Duodenal mucosa (tissue), 2 donors: ENCODE results near the gene ZNF296.

Source experiments
- H3K27ac ChIP-seq: one replicate; pipeline ENCODE4 v1.7.0; 2013; ENCODE audit warnings: low read depth, low read length
- H3K27me3 ChIP-seq, 2 donors: one replicate each; pipeline ENCODE4 v1.7.0; 2013; ENCODE audit warnings: low read length in 2 of 2, control low read depth in 1 of 2; ENCODE audit not compliant: insufficient read depth in 2 of 2, control insufficient read depth in 1 of 2
- H3K36me3 ChIP-seq, 2 donors: one replicate each; pipeline ENCODE4 v1.7.0; 2013; ENCODE audit warnings: low read length in 2 of 2, control low read depth in 1 of 2; ENCODE audit not compliant: insufficient read depth in 2 of 2, control insufficient read depth in 1 of 2
- H3K4me1 ChIP-seq, 2 donors: one replicate each; pipeline ENCODE4 v1.7.0; 2013; ENCODE audit warnings: low read length in 2 of 2, control low read depth in 1 of 2; ENCODE audit not compliant: insufficient read depth in 2 of 2, control insufficient read depth in 1 of 2
- H3K4me3 ChIP-seq, 2 donors: one replicate each; pipeline ENCODE4 v1.7.0; 2013; ENCODE audit warnings: low read length in 2 of 2, low read depth in 1 of 2
- H3K9ac ChIP-seq, 2 donors: one replicate each; pipeline ENCODE4 v1.7.0; 2013; ENCODE audit warnings: low read length in 2 of 2, low read depth in 1 of 2
- H3K9me3 ChIP-seq, 2 donors: one replicate each; pipeline ENCODE4 v1.7.0; 2013; ENCODE audit warnings: low read length in 2 of 2, control low read depth in 1 of 2; ENCODE audit not compliant: control insufficient read depth in 1 of 2

The ZNF296 gene

GRCh38 chr19:45103508-45104319 is 27.4 kb upstream of the ZNF296 start:
- Histone ChIP-seq H3K36me3 (no peaks in the 10 kb centered on the region), H3K9me3 (no peaks in the 10 kb centered on the region), H3K27ac (no peak overlapping the region), H3K4me3 (peak overlapping the region in 1 of 2 donors; percentile 39), H3K4me1 (peaks cover 68 to 69% of the 10 kb centered on the region in 2 donors), H3K27me3 (no peaks in the 10 kb centered on the region), H3K9ac (peak overlapping the region; percentile 7 to 29)

DNA sequence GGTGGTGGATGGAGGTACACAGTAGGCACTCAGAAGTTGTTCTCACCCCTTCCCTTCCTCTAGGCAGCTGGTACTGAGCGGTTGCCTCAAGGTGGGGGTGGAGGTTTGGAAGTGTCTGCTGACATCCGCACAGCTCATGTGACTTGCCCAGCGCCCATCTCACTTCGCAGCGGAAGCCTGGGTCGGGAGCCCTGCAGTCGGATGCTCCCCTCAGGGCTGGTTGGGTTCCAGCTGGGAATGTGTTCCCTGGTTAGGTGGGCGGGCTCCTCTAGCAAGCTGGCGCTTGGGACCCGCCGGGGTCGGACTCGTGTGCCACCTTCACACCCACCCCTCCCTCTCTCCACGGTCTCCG is 26.9 kb upstream of the ZNF296 start:
- H3K9ac ChIP-seq, result peak overlapping the region in 1 of 2 donors; percentile 7

GRCh38 chr19:45102481-45102880 is 26.2 kb upstream of the ZNF296 start:
- Histone ChIP-seq H3K36me3 (no peaks in the 10 kb centered on the region), H3K9ac (no peak overlapping the region), H3K9me3 (no peaks in the 10 kb centered on the region), H3K4me1 (peaks cover 80 to 81% of the 10 kb centered on the region in 2 donors), H3K4me3 (no peak overlapping the region), H3K27me3 (no peaks in the 10 kb centered on the region), H3K27ac (no peak overlapping the region)

More for the DNA sequence above, 26.9 kb upstream of the ZNF296 start:
- Histone ChIP-seq H3K27ac (no peak overlapping the region), H3K4me3 (peak overlapping the region in 1 of 2 donors; percentile 39), H3K27me3 (no peaks in the 10 kb centered on the region), H3K36me3 (no peaks in the 10 kb centered on the region), H3K4me1 (peaks cover 74% of the 10 kb centered on the region in 2 donors), H3K9me3 (no peaks in the 10 kb centered on the region)

- H3K36me3 ChIP-seq, result peaks cover 0 to 1% of the 10 kb centered on the region in 2 donors
- H3K4me3 ChIP-seq, result no peak overlapping the region
- H3K9ac ChIP-seq, result peak overlapping the region in 1 of 2 donors; percentile 25
- H3K9me3 ChIP-seq, result no peaks in the 10 kb centered on the region
- peaks cover 84 to 87% of the 10 kb centered on the region in 2 donors for H3K4me1 ChIP-seq
- H3K27ac ChIP-seq, result no peak overlapping the region
- no peaks in the 10 kb centered on the region for H3K27me3 ChIP-seq
Measured at GRCh38 chr19:45101806-45102205, 25.5 kb upstream of the ZNF296 start.

DNA sequence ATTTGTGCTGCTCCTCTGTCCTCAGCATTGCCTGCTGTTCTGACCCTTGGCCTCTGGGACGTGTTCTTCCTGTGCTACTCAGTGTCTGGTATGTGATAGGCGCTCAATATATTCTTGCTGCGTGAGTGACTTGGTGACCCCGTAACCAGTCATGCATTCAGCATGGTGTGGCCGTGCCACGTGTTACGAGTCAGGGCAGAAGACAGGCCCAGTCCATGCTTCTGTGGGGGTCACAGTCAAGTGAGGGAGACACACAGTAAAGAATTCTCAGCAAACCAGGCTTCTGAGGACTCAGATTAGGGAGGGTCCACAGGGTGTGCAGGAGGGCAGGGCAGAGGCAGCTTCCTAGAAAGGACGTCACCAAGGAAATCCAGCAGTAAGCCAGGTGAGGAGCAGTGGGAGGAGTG is 24.6 kb upstream of the ZNF296 start:
- Histone ChIP-seq H3K9me3 (no peaks in the 10 kb centered on the region), H3K9ac (peak overlapping the region; percentile 42 to 48), H3K27ac (peak overlapping the region; percentile 46), H3K27me3 (no peaks in the 10 kb centered on the region), H3K4me3 (peak overlapping the region in 1 of 2 donors; percentile 35), H3K4me1 (peaks cover 89 to 95% of the 10 kb centered on the region in 2 donors), H3K36me3 (peaks cover 0 to 4% of the 10 kb centered on the region in 2 donors)

GRCh38 chr19:45100201-45100600 is 23.9 kb upstream of the ZNF296 start:
- Histone ChIP-seq H3K4me1 (peaks cover 86 to 97% of the 10 kb centered on the region in 2 donors), H3K9me3 (no peaks in the 10 kb centered on the region), H3K9ac (peak overlapping the region; percentile 42 to 48), H3K27me3 (no peaks in the 10 kb centered on the region), H3K4me3 (peak overlapping the region; percentile 13 to 36), H3K36me3 (peaks cover 0 to 4% of the 10 kb centered on the region in 2 donors), H3K27ac (peak overlapping the region; percentile 46)

DNA sequence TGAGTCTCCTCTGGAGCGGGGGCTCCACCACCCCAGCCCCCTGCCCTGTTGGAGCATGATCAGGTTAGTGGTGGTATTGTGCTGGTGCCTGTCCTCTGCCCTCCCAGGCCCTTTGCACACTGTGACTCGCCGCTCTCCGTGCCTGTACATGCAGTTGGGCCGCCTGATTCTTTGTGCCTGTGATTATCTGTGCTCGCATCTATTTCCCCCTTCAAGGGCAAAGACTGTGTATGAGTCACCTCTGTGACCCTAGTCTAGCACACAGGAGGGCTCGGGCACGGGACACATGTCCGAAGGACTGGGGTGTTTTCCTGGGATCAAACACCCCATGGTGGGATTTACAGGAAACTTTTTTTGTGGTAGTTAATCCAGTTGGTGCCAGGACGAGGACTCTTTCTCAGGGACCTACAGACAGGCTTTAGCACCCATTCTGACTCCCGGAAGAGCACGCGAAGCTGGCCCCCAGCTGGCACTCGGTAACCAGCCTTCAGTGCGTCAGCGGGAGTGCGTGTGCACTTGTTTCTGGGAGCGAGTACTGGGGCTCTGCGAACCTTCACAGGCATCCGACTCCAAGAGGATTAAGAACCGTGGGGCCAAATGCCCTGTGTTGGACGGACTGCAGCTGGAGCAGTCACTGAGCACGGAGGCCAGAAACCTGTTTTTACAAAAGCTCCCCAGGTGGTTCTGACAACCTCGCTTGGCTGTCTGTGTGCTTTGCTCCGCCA is 23.4 kb upstream of the ZNF296 start:
- Histone ChIP-seq H3K4me3 (peak overlapping the region; percentile 19 to 36), H3K9me3 (no peaks in the 10 kb centered on the region), H3K9ac (peak overlapping the region; percentile 42 to 60), H3K4me1 (peaks cover 85 to 97% of the 10 kb centered on the region in 2 donors), H3K27me3 (no peaks in the 10 kb centered on the region), H3K27ac (peak overlapping the region; percentile 46), H3K36me3 (peaks cover 0 to 4% of the 10 kb centered on the region in 2 donors)

DNA sequence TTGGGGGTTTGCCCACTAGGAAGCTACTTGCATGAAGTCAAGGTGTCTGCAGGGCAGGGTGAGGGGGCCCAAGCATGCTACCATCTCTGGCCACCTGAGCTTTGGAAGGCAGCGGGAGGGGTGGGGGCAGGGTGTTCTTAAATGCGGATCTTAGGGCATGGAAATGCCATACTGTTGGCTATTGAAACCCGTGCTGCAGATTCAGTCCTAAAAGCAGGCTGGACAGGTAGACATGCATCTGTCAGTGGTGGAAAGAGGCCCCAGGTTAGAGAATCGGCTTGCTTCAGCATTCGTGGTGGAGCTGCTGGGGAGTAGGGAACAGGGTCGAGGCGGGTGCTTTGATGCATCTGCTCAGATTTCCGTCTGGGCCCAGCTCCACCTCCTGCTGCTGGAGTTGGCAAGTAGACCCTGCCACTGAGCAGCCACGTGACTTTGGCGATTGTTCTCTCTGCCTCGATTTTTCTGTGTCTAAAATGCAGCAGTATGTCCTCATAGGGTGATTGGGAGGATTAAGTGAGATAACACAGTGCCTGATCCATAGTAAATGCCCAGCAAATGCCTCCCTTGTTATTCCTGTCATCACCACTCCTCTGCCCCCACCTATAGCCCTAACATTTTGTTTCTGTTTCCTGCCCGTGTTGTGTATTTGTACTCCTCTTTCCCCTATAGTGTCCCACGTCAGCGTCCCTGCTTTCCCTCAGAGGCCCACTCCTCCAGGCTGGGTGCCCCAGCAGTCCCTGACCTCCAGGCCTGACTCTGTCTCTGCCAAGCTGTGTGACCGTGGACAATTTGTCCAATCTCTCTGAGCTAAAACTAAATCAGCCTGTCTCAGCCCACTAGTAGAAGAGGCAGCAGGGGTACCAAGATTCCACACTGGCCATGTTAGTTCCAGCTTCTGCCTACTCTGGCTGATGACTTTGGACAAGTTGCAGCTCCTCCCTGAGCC is 22.5 kb upstream of the ZNF296 start:
- H3K4me1 ChIP-seq, result peaks cover 85 to 97% of the 10 kb centered on the region in 2 donors
- no peak overlapping the region for H3K27ac ChIP-seq
- peak overlapping the region; percentile 41 to 60 for H3K9ac ChIP-seq
- no peaks in the 10 kb centered on the region for H3K9me3 ChIP-seq
- H3K36me3 ChIP-seq, result peaks cover 0 to 4% of the 10 kb centered on the region in 2 donors
- no peaks in the 10 kb centered on the region for H3K27me3 ChIP-seq
- H3K4me3 ChIP-seq, result peak overlapping the region; percentile 19 to 36

DNA sequence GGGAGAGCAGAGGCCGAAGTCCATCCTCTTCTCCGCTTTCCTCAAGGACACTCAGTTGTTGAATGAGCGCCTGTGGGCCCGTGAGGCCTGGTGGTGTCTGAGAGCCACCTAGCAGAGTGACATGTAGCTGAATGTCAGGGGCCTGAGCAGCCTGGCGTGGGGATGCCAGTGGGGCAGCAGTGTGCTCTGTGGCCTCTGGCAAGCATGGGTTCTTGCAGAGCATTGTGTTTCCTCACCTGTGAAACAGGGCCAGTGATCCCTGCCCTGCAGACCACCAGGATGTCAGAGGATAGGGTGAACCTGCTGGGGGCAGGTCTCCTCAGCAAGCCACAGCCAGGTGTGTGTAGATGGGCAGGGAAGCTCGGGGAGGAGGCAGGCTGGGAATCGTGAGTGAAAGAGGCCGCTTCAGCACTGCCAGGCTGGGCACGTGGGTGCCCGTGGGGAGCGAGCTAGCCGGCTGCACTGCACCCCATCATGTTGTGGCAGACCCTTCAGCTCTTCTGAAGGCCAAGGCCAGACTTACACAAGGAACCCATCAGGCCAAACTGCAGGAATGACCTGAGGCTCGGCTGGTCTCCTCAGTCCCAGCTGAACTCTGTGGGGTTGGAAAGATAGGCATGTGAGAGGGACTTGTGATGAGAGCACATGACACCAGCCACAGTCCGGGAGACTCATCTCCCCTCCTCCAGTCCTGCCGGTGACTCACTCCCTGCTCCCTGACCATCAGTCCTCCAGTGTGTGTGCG is 21.7 kb upstream of the ZNF296 start:
- peaks cover 78 to 93% of the 10 kb centered on the region in 2 donors for H3K4me1 ChIP-seq
- H3K9me3 ChIP-seq, result no peaks in the 10 kb centered on the region
- H3K9ac ChIP-seq, result peak overlapping the region; percentile 33 to 41
- peak overlapping the region; percentile 11 to 19 for H3K4me3 ChIP-seq
- peak overlapping the region; percentile 45 for H3K27ac ChIP-seq
- peaks cover 0 to 4% of the 10 kb centered on the region in 2 donors for H3K36me3 ChIP-seq
- H3K27me3 ChIP-seq, result no peaks in the 10 kb centered on the region
